ENCODE measurements around the gene ZC3HAV1.

Gene ZC3HAV1

DNA sequence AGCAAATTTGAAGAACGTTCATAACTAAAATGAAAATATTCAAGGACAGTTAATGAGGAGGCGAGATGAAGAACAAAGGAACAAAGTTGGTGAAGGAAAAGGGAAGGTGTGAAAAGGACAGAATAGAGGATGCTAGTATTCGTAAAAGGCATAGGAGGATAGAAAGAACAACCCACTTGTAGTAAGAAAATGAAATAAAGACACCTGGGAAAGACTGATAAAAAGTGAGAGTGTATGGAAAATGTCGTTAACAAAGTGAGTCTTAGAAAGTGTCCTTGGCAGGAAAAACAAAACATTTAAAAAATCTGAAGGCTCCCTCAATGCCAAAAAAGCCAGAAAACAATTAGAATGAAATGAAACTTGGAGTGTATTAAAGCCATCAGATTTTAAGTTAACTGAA lies 29.6 kb upstream of the ZC3HAV1 start:
- no peaks in the 10 kb centered on the region for H3K27me3 ChIP-seq (replicated peaks; ENCODE audit: insufficient read depth, low read length)
- DNase-seq: no peak
- TF ChIP-seq EZH2phosphoT487 (IDR thresholded peaks at IDR 0.05; ENCODE audit: low read length): no peak
- no peak for TF ChIP-seq EZH2 (optimal IDR thresholded peaks at IDR 0.05; ENCODE audit: low read depth, low read length)
- TF ChIP-seq, protein P1, sequence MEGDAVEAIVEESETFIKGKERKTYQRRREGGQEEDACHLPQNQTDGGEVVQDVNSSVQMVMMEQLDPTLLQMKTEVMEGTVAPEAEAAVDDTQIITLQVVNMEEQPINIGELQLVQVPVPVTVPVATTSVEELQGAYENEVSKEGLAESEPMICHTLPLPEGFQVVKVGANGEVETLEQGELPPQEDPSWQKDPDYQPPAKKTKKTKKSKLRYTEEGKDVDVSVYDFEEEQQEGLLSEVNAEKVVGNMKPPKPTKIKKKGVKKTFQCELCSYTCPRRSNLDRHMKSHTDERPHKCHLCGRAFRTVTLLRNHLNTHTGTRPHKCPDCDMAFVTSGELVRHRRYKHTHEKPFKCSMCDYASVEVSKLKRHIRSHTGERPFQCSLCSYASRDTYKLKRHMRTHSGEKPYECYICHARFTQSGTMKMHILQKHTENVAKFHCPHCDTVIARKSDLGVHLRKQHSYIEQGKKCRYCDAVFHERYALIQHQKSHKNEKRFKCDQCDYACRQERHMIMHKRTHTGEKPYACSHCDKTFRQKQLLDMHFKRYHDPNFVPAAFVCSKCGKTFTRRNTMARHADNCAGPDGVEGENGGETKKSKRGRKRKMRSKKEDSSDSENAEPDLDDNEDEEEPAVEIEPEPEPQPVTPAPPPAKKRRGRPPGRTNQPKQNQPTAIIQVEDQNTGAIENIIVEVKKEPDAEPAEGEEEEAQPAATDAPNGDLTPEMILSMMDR (IDR thresholded peaks at IDR 0.05; ENCODE audit: low read length): no peak
- H3K9me3 ChIP-seq (replicated peaks; ENCODE audit: insufficient read depth, low read length): no peaks in the 10 kb centered on the region
- H2AFZ ChIP-seq (ENCODE audit: low read length): no peak overlapping the region
- no peaks in the 10 kb centered on the region for H3K9me2 ChIP-seq (replicated peaks; ENCODE audit: insufficient read depth, low read length)
- H3F3A ChIP-seq (ENCODE audit: insufficient read depth, low read length): no peaks in the 10 kb centered on the region
- no peak overlapping the region for H3K9ac ChIP-seq (ENCODE audit: low read length)
- no peak overlapping the region for H3K27ac ChIP-seq (ENCODE audit: low read length)
- no peaks in the 10 kb centered on the region for H3K4me1 ChIP-seq (ENCODE audit: low read length)
- no peaks in the 10 kb centered on the region for H3K79me2 ChIP-seq (ENCODE audit: low read length)
- H3K36me3 ChIP-seq (replicated peaks; ENCODE audit: insufficient read depth, low read length): no peaks in the 10 kb centered on the region
- H4K20me1 ChIP-seq (ENCODE audit: insufficient read depth, low read length): no peaks in the 10 kb centered on the region
- no peak overlapping the region for H3K4me3 ChIP-seq (ENCODE audit: low read length)
- no peak overlapping the region for H3K4me2 ChIP-seq (ENCODE audit: low read depth, low read length)

DNA sequence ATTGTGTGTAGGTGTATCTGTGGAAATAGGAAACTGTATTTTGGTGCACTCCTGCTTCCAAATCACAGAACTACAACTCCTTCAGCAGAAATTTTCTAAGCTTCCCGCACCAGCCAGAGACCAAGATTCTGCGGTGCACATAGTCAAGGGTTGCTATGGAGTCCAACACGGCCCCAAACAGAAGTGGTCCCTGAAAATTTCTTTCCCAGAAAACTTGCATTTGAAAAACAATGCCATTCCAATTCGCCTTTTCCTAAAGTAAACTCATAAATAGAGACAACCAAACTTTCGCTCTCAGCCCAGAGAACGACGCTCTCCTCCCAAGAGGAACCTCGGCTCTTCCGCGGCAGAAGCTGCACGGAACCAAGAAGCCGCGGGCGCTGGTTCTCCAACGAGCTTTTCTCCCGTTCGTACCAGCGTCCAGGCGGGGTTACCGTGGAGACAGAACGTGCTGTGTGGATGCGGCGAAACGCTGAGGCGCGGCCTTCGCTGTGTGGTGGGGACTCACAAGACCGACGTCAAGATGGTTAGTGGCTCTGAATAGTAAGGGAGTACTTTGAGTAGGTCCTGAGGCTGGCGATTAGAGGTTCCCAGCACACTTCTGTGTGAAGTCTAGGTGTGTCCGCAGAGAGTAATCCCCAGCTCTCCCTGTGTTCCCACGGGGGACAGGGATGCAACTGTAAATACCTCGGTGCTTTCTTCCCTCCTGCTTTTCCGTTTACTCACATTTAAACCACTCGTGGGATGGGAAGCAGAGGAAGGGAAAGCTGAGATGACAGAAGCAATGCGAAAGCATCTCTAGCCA lies 24.0 kb upstream of the ZC3HAV1 start:
- Histone ChIP-seq H3K9me3 (replicated peaks; ENCODE audit: insufficient read depth, low read length) (no peaks in the 10 kb centered on the region), H2AFZ (ENCODE audit: low read length) (peak overlapping the region; percentile 96), H3F3A (ENCODE audit: insufficient read depth, low read length) (peaks cover 3% of the 10 kb centered on the region; the same call in 1 of the 2 replicates), H3K4me3 (ENCODE audit: low read length) (peak overlapping the region; percentile 65), H3K27me3 (replicated peaks; ENCODE audit: insufficient read depth, low read length) (peaks cover 31% of the 10 kb centered on the region), H4K20me1 (ENCODE audit: insufficient read depth, low read length) (no peaks in the 10 kb centered on the region), H3K27ac (ENCODE audit: low read length) (no peak overlapping the region), H3K9me2 (replicated peaks; ENCODE audit: insufficient read depth, low read length) (no peaks in the 10 kb centered on the region), H3K79me2 (ENCODE audit: low read length) (no peaks in the 10 kb centered on the region), H3K9ac (ENCODE audit: low read length) (peak overlapping the region; percentile 43; the same call in 1 of the 2 replicates), H3K4me1 (ENCODE audit: low read length) (peaks cover 3% of the 10 kb centered on the region; the same call in 1 of the 2 replicates), H3K4me2 (ENCODE audit: low read depth, low read length) (peak overlapping the region; percentile 98), H3K36me3 (replicated peaks; ENCODE audit: insufficient read depth, low read length) (no peaks in the 10 kb centered on the region)
- no peak for TF ChIP-seq EZH2phosphoT487 (IDR thresholded peaks at IDR 0.05; ENCODE audit: low read length)
- TF ChIP-seq, protein P1 (IDR thresholded peaks at IDR 0.05; ENCODE audit: low read length): no peak
- no peak for TF ChIP-seq EZH2 (optimal IDR thresholded peaks at IDR 0.05; ENCODE audit: low read depth, low read length)
- DNase-seq: peak; percentile 92

DNA sequence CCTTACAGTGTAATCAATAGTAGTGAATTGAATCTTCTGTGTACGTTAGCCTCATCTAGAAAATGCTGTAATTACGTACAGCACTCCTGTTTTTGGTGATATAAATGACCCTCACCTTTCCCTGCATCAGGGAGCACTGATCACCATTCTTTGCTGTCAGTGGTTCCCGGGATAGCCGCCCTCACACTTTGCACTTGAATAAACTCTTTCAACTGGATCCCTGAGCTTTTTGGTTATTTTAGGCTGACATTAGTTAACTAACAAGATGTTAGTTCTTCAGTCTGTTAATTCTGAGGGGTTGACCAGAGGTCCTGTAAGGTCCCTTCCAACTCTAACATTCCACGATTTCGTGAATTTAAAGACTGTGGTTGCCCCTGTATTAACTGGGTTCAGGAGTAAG lies 23.4 kb upstream of the ZC3HAV1 start:
- no peaks in the 10 kb centered on the region for H3K9me3 ChIP-seq (replicated peaks; ENCODE audit: insufficient read depth, low read length)
- H3K4me2 ChIP-seq (ENCODE audit: low read depth, low read length): peak overlapping the region; percentile 98
- peak overlapping the region; percentile 9; the same call in 1 of the 2 replicates for H3K9ac ChIP-seq (ENCODE audit: low read length)
- no peaks in the 10 kb centered on the region for H3K79me2 ChIP-seq (ENCODE audit: low read length)
- peaks cover 3% of the 10 kb centered on the region; the same call in 1 of the 2 replicates for H3F3A ChIP-seq (ENCODE audit: insufficient read depth, low read length)
- no peak overlapping the region for H3K27ac ChIP-seq (ENCODE audit: low read length)
- peak overlapping the region; percentile 65 for H3K4me3 ChIP-seq (ENCODE audit: low read length)
- peaks cover 37% of the 10 kb centered on the region for H3K27me3 ChIP-seq (replicated peaks; ENCODE audit: insufficient read depth, low read length)
- H3K36me3 ChIP-seq (replicated peaks; ENCODE audit: insufficient read depth, low read length): no peaks in the 10 kb centered on the region
- TF ChIP-seq EZH2phosphoT487 (IDR thresholded peaks at IDR 0.05; ENCODE audit: low read length): no peak
- TF ChIP-seq, protein P1 (IDR thresholded peaks at IDR 0.05; ENCODE audit: low read length): no peak
- no peak for TF ChIP-seq EZH2 (optimal IDR thresholded peaks at IDR 0.05; ENCODE audit: low read depth, low read length)
- no peak for DNase-seq
- H2AFZ ChIP-seq (ENCODE audit: low read length): peak overlapping the region; percentile 96
- H4K20me1 ChIP-seq (ENCODE audit: insufficient read depth, low read length): no peaks in the 10 kb centered on the region
- H3K9me2 ChIP-seq (replicated peaks; ENCODE audit: insufficient read depth, low read length): no peaks in the 10 kb centered on the region
- peaks cover 3% of the 10 kb centered on the region; the same call in 1 of the 2 replicates for H3K4me1 ChIP-seq (ENCODE audit: low read length)

Measured in MM.1S (cell line).